ENCODE measurements around the gene CXCL5. TPM values are rescaled to one million over a fixed set of nuclear protein-coding genes. Genes with fewer than 3 reads are reported as not detected.

Gene CXCL5
- total RNA-seq = 1 to 10 TPM in 1 of 2 donors, under 1 TPM in 1; 0.13 to 1.0 TPM

- H3K9ac ChIP-seq (ENCODE audit: low read depth in 2 of 2, low read length in 2 of 2) = no peak within 1 kb of the TSS
- H3K36me3 ChIP-seq = no peaks in the 10 kb centered on the region
- no peak within 1 kb of the TSS for H3K4me3 ChIP-seq
- intact Hi-C loops (cut with DNase I) = no loop called here
- no peak for DNase-seq
- no peak within 1 kb of the TSS for H3K27ac ChIP-seq
- H3K9me3 ChIP-seq = no peaks in the 10 kb centered on the region
- H3K27me3 ChIP-seq = no peaks in the 10 kb centered on the region
- TF ChIP-seq CTCF (IDR thresholded peaks at IDR 0.05) = no peak
- H3K4me1 ChIP-seq = no peaks in the 10 kb centered on the region
Measured at GRCh38 chr4:73998040-73999011, at the start of gene CXCL5. CXCL5 (minus strand) TSS chr4:73998677; CDS start chr4:73998581, 96 bp downstream.

GRCh38 chr4:74047152-74047551 is 48.7 kb upstream of the CXCL5 start:
- intact Hi-C loops (cut with DNase I) = no loop called here
- H3K9me3 ChIP-seq = no peaks in the 10 kb centered on the region
- no peak overlapping the region for H3K4me3 ChIP-seq
- DNase-seq = no peak
- no peaks in the 10 kb centered on the region for H3K36me3 ChIP-seq
- peaks cover 3% of the 10 kb centered on the region for H3K4me1 ChIP-seq
- H3K27me3 ChIP-seq = no peaks in the 10 kb centered on the region
- no peak overlapping the region for H3K9ac ChIP-seq (ENCODE audit: low read depth in 2 of 2, low read length in 2 of 2)
- TF ChIP-seq CTCF (IDR thresholded peaks at IDR 0.05) = no peak
- no peak overlapping the region for H3K27ac ChIP-seq

- Histone ChIP-seq H3K4me1 (peaks cover 3% of the 10 kb centered on the region), H3K9me3 (no peaks in the 10 kb centered on the region), H3K27ac (no peak overlapping the region), H3K36me3 (no peaks in the 10 kb centered on the region), H3K27me3 (no peaks in the 10 kb centered on the region), H3K4me3 (no peak overlapping the region), H3K9ac (ENCODE audit: low read depth in 2 of 2, low read length in 2 of 2) (no peak overlapping the region)
- no peak for TF ChIP-seq CTCF (IDR thresholded peaks at IDR 0.05)
- DNase-seq = no peak
- intact Hi-C loops (cut with DNase I) = no loop called here
Measured at GRCh38 chr4:74045772-74046171, 47.3 kb upstream of the CXCL5 start.

GRCh38 chr4:74045247-74045646 is 46.8 kb upstream of the CXCL5 start:
- DNase-seq = no peak
- intact Hi-C loops (cut with DNase I) = no loop called here
- no peak overlapping the region for H3K27ac ChIP-seq
- no peak overlapping the region for H3K4me3 ChIP-seq
- no peaks in the 10 kb centered on the region for H3K36me3 ChIP-seq
- TF ChIP-seq CTCF (IDR thresholded peaks at IDR 0.05) = no peak
- H3K4me1 ChIP-seq = peaks cover 3% of the 10 kb centered on the region
- no peaks in the 10 kb centered on the region for H3K9me3 ChIP-seq
- no peaks in the 10 kb centered on the region for H3K27me3 ChIP-seq
- no peak overlapping the region for H3K9ac ChIP-seq (ENCODE audit: low read depth in 2 of 2, low read length in 2 of 2)

GRCh38 chr4:74044677-74045076 is 46.2 kb upstream of the CXCL5 start:
- Histone ChIP-seq H3K27ac (no peak overlapping the region), H3K4me3 (no peak overlapping the region), H3K4me1 (peaks cover 3% of the 10 kb centered on the region), H3K36me3 (no peaks in the 10 kb centered on the region), H3K9me3 (no peaks in the 10 kb centered on the region), H3K27me3 (no peaks in the 10 kb centered on the region), H3K9ac (ENCODE audit: low read depth in 2 of 2, low read length in 2 of 2) (no peak overlapping the region)
- TF ChIP-seq CTCF (IDR thresholded peaks at IDR 0.05) = no peak
- intact Hi-C loops (cut with DNase I) = no loop called here
- DNase-seq = no peak
